Activated T-helper 1 cell treated with anti-CD3 and anti-CD28 coated beads, Interleukin-2, amount 50 U/mL, for 16 hours (primary cell): ENCODE data around the gene PKDCC.

Experiments used
- DNase-seq, 2 donors: peaks; one replicate each; pipeline ENCODE4 v3.0.0-alpha.2; 2020; ENCODE audit warnings: low read depth in 1 of 2, low spot score in 1 of 2

The PKDCC gene

GRCh38 chr2:42104621-42105020 lies 56.8 kb downstream of the PKDCC start:
- no peak for DNase-seq

- DNase-seq = peak; percentile 56 to 62
Observed at GRCh38 chr2:42105330-42106256, 57.8 kb downstream of the PKDCC start.

- no peak for DNase-seq
Observed at GRCh38 chr2:42106257-42106816, 58.5 kb downstream of the PKDCC start.

GRCh38 chr2:42107249-42108042 lies 59.6 kb downstream of the PKDCC start:
- DNase-seq = no peak
